Left lung (tissue), 10 donors: ENCODE data around the gene SOAT1. TPM values are rescaled to one million over a fixed set of nuclear protein-coding genes. Genes with fewer than 3 reads are reported as not detected.

ENCODE experiments used
- ATAC-seq: fragments of 200-7000 bp; cut with Tn5 transposase; one replicate; pipeline ENCODE4 v1.9.1; 2020; ENCODE audit warnings: moderate library complexity
- DNase-seq, 4 donors: peaks; one replicate each; pipeline ENCODE4 v3.0.0-alpha.2; 2013 to 2020
- H3K27ac ChIP-seq, 2 donors: fragments of 200-600 bp; sonication (generic) in 1 of 2; one replicate each; pipeline versions ENCODE4 v1.5.0 to v1.8.0; 2020 to 2021
- H3K27me3 ChIP-seq, 2 donors: fragments of 200-600 bp; sonication (generic) in 1 of 2; one replicate each; pipeline versions ENCODE4 v1.5.0 to v1.8.0; 2020 to 2021
- H3K36me3 ChIP-seq, 2 donors: fragments of 200-600 bp; sonication (generic) in 1 of 2; one replicate each; pipeline versions ENCODE4 v1.5.0 to v1.8.0; 2020 to 2021
- H3K4me1 ChIP-seq, 2 donors: fragments of 200-600 bp; one replicate each; pipeline ENCODE4 v1.8.0; 2021
- H3K4me3 ChIP-seq, 2 donors: fragments of 200-600 bp; sonication (generic) in 1 of 2; one replicate each; pipeline versions ENCODE4 v1.5.0 to v1.8.0; 2020 to 2021; ENCODE audit warnings: mild to moderate bottlenecking in 1 of 2
- H3K9me3 ChIP-seq, 2 donors: fragments of 200-600 bp; sonication (generic) in 1 of 2; one replicate each; pipeline versions ENCODE4 v1.5.0 to v1.8.0; 2020 to 2021
- intact Hi-C, 2 donors: fragments of 100-400 bp; cut with DNase I; formaldehyde crosslinking; loops; one replicate each; pipeline versions ENCODE4 v1.11.2 to v1.14.2; 2022
- polyA plus RNA-seq, 6 donors: library from polyadenylated mRNA; unstranded; fragments of 120-200 nt; gene quantifications; one replicate each; pipeline ENCODE4 v1.2.1, GENCODE V29; 2013; ENCODE audit not compliant: insufficient read length in 6 of 6
- total RNA-seq, 2 donors: library from RNA; stranded (reverse); fragmentation: NEBNext Ultra II Directional; extraction: Animal tissue kit (Norgen Biotek cat#: 25700); gene quantifications; one replicate each; pipeline ENCODE4 v1.2.1, GENCODE V29; 2021
- TF ChIP-seq, protein P1 (sequence below), 2 donors: fragments of 200-600 bp; sonication (generic) in 1 of 2; IDR thresholded peaks; one replicate each; pipeline versions ENCODE4 v1.5.0 to v1.8.0; 2021; ENCODE audit warnings: antibody characterized with exemption in 2 of 2
- donor health status: DM: no; HTN: yes; CAD: no.
- donor health status: DM: no; HTN: no; CAD: no.

The SOAT1 gene
- total and polyA plus RNA-seq, 8 donors = 28.9 to 102 (median 30.2) TPM

- Histone ChIP-seq H3K9me3 (no peaks in the 10 kb centered on the region), H3K27ac (peak overlapping the region in 1 of 2 donors; percentile 34), H3K36me3 (peaks cover 0 to 26% of the 10 kb centered on the region in 2 donors), H3K4me1 (peaks cover 0 to 10% of the 10 kb centered on the region in 2 donors), H3K4me3 (no peak overlapping the region), H3K27me3 (no peaks in the 10 kb centered on the region)
- intact Hi-C loops = no loop called here
- DNase-seq (no peak), ATAC-seq (no peak)
- TF ChIP-seq, protein P1, sequence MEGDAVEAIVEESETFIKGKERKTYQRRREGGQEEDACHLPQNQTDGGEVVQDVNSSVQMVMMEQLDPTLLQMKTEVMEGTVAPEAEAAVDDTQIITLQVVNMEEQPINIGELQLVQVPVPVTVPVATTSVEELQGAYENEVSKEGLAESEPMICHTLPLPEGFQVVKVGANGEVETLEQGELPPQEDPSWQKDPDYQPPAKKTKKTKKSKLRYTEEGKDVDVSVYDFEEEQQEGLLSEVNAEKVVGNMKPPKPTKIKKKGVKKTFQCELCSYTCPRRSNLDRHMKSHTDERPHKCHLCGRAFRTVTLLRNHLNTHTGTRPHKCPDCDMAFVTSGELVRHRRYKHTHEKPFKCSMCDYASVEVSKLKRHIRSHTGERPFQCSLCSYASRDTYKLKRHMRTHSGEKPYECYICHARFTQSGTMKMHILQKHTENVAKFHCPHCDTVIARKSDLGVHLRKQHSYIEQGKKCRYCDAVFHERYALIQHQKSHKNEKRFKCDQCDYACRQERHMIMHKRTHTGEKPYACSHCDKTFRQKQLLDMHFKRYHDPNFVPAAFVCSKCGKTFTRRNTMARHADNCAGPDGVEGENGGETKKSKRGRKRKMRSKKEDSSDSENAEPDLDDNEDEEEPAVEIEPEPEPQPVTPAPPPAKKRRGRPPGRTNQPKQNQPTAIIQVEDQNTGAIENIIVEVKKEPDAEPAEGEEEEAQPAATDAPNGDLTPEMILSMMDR (IDR thresholded peaks at IDR 0.05) = no peak
These were observed 17.6 kb downstream of the SOAT1 start for GRCh38 chr1:179311149-179311700.

- Histone ChIP-seq H3K4me1 (peaks cover 0 to 12% of the 10 kb centered on the region in 2 donors), H3K27me3 (no peaks in the 10 kb centered on the region), H3K9me3 (no peaks in the 10 kb centered on the region), H3K36me3 (peaks cover 0 to 15% of the 10 kb centered on the region in 2 donors), H3K4me3 (no peak overlapping the region), H3K27ac (no peak overlapping the region)
- DNase-seq (no peak), ATAC-seq (peak; percentile 54)
- intact Hi-C loops = no loop called here
- TF ChIP-seq, protein P1 (IDR thresholded peaks at IDR 0.05) = no peak
These were observed 19.4 kb downstream of the SOAT1 start for GRCh38 chr1:179313004-179313403.

GRCh38 chr1:179314928-179315327, 21.3 kb downstream of the SOAT1 start:
- H3K36me3 ChIP-seq = peaks cover 0 to 19% of the 10 kb centered on the region in 2 donors
- H3K4me1 ChIP-seq = peaks cover 0 to 13% of the 10 kb centered on the region in 2 donors
- H3K27ac ChIP-seq = no peak overlapping the region
- no peak overlapping the region for H3K4me3 ChIP-seq
- intact Hi-C loops = no loop called here
- DNase-seq (no peak), ATAC-seq (no peak)
- no peaks in the 10 kb centered on the region for H3K27me3 ChIP-seq
- TF ChIP-seq, protein P1 (IDR thresholded peaks at IDR 0.05) = no peak
- no peaks in the 10 kb centered on the region for H3K9me3 ChIP-seq

DNA sequence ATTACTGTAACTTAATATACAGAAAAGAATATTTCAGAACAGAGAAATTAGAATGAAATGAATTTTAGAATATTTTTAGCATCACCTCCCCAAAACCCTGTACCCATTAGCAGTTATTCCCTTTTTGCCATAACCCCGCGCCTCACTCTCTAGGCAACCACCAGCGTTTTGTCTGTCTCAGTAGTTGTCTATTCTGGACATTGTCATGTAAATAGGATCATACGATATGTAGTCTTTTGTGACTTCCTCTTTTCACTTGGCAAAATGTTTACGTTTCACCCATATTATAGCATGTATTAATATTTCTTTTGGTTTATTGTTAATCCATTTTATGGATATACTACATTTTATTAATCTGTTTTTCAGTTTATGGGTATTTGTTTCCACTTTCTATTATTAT, 24.9 kb downstream of the SOAT1 start:
- DNase-seq = no peak
- intact Hi-C loops = no loop called here
- H3K27me3 ChIP-seq = no peaks in the 10 kb centered on the region
- no peak overlapping the region for H3K4me3 ChIP-seq
- no peaks in the 10 kb centered on the region for H3K9me3 ChIP-seq
- peaks cover 0 to 15% of the 10 kb centered on the region in 2 donors for H3K36me3 ChIP-seq
- H3K27ac ChIP-seq = no peak overlapping the region
- TF ChIP-seq, protein P1 (IDR thresholded peaks at IDR 0.05) = no peak
- ATAC-seq = no peak
- peaks cover 0 to 13% of the 10 kb centered on the region in 2 donors for H3K4me1 ChIP-seq

DNA sequence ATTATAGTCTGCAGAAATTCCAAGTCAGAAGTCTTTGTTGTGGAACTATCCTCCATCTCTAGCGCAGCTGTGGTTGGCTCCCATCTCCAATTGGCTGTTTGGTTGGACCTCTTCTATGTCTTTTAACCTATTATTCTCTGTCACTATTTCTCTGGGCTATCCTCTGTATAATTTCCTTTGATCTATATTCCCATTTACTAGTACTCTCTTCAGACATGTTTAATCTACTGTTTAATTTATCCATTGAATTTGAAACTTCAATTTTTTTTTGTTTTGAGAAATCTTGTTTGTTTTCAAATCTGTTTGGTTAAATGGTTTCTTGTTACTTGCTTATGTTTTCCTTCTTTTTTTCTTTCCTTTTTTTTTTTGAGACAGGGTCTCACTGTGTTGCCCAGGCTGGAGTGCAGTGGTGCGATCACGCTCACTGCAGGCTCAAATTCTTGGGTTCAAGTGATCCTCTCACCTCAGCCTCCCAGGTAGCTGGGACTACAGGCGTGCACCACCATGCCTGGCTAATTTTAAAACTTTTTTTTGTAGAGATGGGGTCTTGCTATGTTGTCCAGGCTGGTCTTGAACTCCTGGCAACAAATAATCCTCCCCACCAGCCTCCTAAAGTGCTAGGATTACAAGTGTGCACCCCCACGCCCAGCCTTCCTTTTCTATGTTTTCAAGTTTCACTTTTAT, 28.1 kb downstream of the SOAT1 start:
- ATAC-seq = no peak

More for the DNA sequence above, 28.1 kb downstream of the SOAT1 start:
- DNase-seq = no peak
- Histone ChIP-seq H3K27me3 (no peaks in the 10 kb centered on the region), H3K36me3 (peaks cover 0 to 5% of the 10 kb centered on the region in 2 donors), H3K9me3 (no peaks in the 10 kb centered on the region), H3K4me1 (peaks cover 0 to 22% of the 10 kb centered on the region in 2 donors), H3K4me3 (no peak overlapping the region), H3K27ac (peak overlapping the region in 1 of 2 donors; percentile 50)
- intact Hi-C loops = no loop called here
- TF ChIP-seq, protein P1 (IDR thresholded peaks at IDR 0.05) = no peak
